ENCODE data around the gene HEPHL1. TPM values are rescaled to one million over a fixed set of nuclear protein-coding genes. Genes with fewer than 3 reads are reported as not detected.

Gene HEPHL1
- total RNA-seq, 6 experiments from 2014 or later: not detected

GRCh38 chr11:94007426-94007825 lies 13.7 kb upstream of the HEPHL1 start:
- Mint-ChIP-seq H3K27ac (no peak overlapping the region), H3K9me3 (no peaks in the 10 kb centered on the region), H3K27me3 (ENCODE audit: insufficient read depth) (peaks cover 21% of the 10 kb centered on the region), H3K36me3 (ENCODE audit: low read depth) (no peaks in the 10 kb centered on the region), H3K4me3 (no peak overlapping the region), H3K4me1 (ENCODE audit: low read depth) (peaks cover 2% of the 10 kb centered on the region)
- TF ChIP-seq CTCF (IDR thresholded peaks at IDR 0.05): no peak
- no peak for DNase-seq

GRCh38 chr11:94007906-94008305 lies 13.2 kb upstream of the HEPHL1 start:
- no peak for TF ChIP-seq CTCF (IDR thresholded peaks at IDR 0.05)
- no peaks in the 10 kb centered on the region for H3K36me3 Mint-ChIP-seq (ENCODE audit: low read depth)
- peaks cover 24% of the 10 kb centered on the region for H3K27me3 Mint-ChIP-seq (ENCODE audit: insufficient read depth)
- H3K4me1 Mint-ChIP-seq (ENCODE audit: low read depth): no peaks in the 10 kb centered on the region; the same call in 1 of the 2 replicates
- no peaks in the 10 kb centered on the region for H3K9me3 Mint-ChIP-seq
- H3K4me3 Mint-ChIP-seq: no peak overlapping the region
- no peak overlapping the region for H3K27ac Mint-ChIP-seq
- no peak for DNase-seq

GRCh38 chr11:94010136-94010535 lies 11.0 kb upstream of the HEPHL1 start:
- no peak overlapping the region for H3K4me3 Mint-ChIP-seq
- no peak overlapping the region for H3K27ac Mint-ChIP-seq
- no peaks in the 10 kb centered on the region; the same call in 1 of the 2 replicates for H3K4me1 Mint-ChIP-seq (ENCODE audit: low read depth)
- H3K9me3 Mint-ChIP-seq: peaks cover 6% of the 10 kb centered on the region; the same call in 1 of the 2 replicates
- no peak for DNase-seq
- peaks cover 4% of the 10 kb centered on the region; the same call in 1 of the 2 replicates for H3K36me3 Mint-ChIP-seq (ENCODE audit: low read depth)
- TF ChIP-seq CTCF (IDR thresholded peaks at IDR 0.05): no peak
- peaks cover 24% of the 10 kb centered on the region for H3K27me3 Mint-ChIP-seq (ENCODE audit: insufficient read depth)

GRCh38 chr11:94011478-94011877 lies 9.7 kb upstream of the HEPHL1 start:
- peaks cover 14% of the 10 kb centered on the region; the same call in 1 of the 2 replicates for H3K9me3 Mint-ChIP-seq
- no peaks in the 10 kb centered on the region; the same call in 1 of the 2 replicates for H3K4me1 Mint-ChIP-seq (ENCODE audit: low read depth)
- H3K36me3 Mint-ChIP-seq (ENCODE audit: low read depth): peaks cover 10% of the 10 kb centered on the region; the same call in 1 of the 2 replicates
- peaks cover 24% of the 10 kb centered on the region for H3K27me3 Mint-ChIP-seq (ENCODE audit: insufficient read depth)
- DNase-seq: no peak
- H3K4me3 Mint-ChIP-seq: no peak overlapping the region
- H3K27ac Mint-ChIP-seq: no peak overlapping the region
- TF ChIP-seq CTCF (IDR thresholded peaks at IDR 0.05): no peak

- Mint-ChIP-seq H3K4me3 (no peak overlapping the region), H3K27ac (no peak overlapping the region), H3K27me3 (ENCODE audit: insufficient read depth) (peaks cover 3% of the 10 kb centered on the region), H3K4me1 (ENCODE audit: low read depth) (peaks cover 50% of the 10 kb centered on the region), H3K9me3 (peaks cover 14% of the 10 kb centered on the region; the same call in 1 of the 2 replicates), H3K36me3 (ENCODE audit: low read depth) (peaks cover 10% of the 10 kb centered on the region; the same call in 1 of the 2 replicates)
- no peak for DNase-seq
- no peak for TF ChIP-seq CTCF (IDR thresholded peaks at IDR 0.05)
Observed at GRCh38 chr11:94017446-94017845, 3.7 kb upstream of the HEPHL1 start.
